ENCODE results near the gene FUT9. TPM values are rescaled to one million over a fixed set of nuclear protein-coding genes. Genes with fewer than 3 reads are reported as not detected.
"Not testable (repeated sequence)": the region's sequence is repeated elsewhere in the genome, so short reads cannot be mapped to it uniquely, and the experiment has no call there.

FUT9 gene
- total RNA-seq, 2 experiments from 2014 or later: not detected

DNA sequence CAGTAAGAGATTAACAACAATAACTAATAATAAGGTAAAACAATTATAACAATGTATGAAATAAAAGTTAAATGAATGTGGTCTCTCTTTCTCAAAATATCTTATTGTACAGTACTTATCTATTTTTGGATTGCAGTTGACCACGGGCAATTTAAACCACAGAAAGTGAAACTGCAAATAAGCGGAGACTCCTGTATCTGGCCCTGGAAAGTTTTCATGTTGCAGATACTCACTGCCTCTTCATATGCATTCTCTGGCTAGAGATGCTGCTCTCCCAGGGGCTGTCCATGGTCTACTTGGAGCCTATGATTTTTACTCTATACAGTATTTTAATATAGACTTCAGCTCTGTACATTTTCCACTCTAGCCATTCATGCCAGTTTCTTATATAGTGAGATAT lies 230.8 kb downstream of the FUT9 start:
- no peaks in the 10 kb centered on the region for H3K36me3 Mint-ChIP-seq (ENCODE audit: low read depth)
- no peak overlapping the region for H3K4me3 Mint-ChIP-seq
- no peaks in the 10 kb centered on the region for H3K9me3 Mint-ChIP-seq
- ATAC-seq (ENCODE audit: poor library complexity) (no peak), DNase-seq (no peak)
- no peak for TF ChIP-seq CTCF (IDR thresholded peaks at IDR 0.05)
- H3K27me3 Mint-ChIP-seq: no peaks in the 10 kb centered on the region
- H3K27ac Mint-ChIP-seq: no peak overlapping the region
- Histone ChIP-seq H3K4me1 (ENCODE audit: insufficient read depth, low read length) (no peaks in the 10 kb centered on the region), H3K27me3 (ENCODE audit: control insufficient read depth in 1 of 2, insufficient read depth in 2 of 2, low read length in 2 of 2) (no peaks in the 10 kb centered on the region), H3K27ac (ENCODE audit: low read depth in 1 of 2, low read length in 2 of 2) (no peak overlapping the region), H3K36me3 (ENCODE audit: insufficient read depth, low read length) (no peaks in the 10 kb centered on the region), H3K9me3 (ENCODE audit: control insufficient read depth in 1 of 2, insufficient read depth in 1 of 2, low read length in 2 of 2) (no peaks in the 10 kb centered on the region), H3K4me3 (ENCODE audit: low read length) (no peak overlapping the region)
- intact Hi-C loops (cut with DNase I, micrococcal nuclease): no loop called here
- POLR2A ChIA-PET: no interaction called here
- CTCF ChIA-PET: no interaction called here
- H3K4me1 Mint-ChIP-seq (ENCODE audit: low read depth): no peaks in the 10 kb centered on the region

DNA sequence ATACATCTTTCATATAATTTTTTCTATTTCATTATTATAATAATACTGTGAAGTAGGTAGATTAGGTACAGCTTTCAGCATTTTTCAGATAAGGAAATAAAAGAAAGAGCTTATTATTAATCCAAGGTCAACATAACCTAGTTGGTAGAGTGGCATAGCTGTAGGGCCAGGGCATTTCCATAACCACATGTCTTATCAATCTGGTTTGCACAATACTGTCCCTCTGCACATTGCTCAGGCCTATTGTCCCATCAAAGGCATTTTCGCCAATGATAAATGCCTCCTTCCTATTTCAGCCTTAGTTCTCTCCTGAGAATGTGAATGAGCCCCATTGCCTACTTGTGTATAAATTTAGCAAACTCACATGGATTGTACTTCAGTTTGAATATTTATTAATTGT lies 234.0 kb downstream of the FUT9 start:
- no peak for ATAC-seq (ENCODE audit: poor library complexity)
- Histone ChIP-seq H3K4me1 (ENCODE audit: insufficient read depth, low read length) (no peaks in the 10 kb centered on the region), H3K36me3 (ENCODE audit: insufficient read depth, low read length) (no peaks in the 10 kb centered on the region), H3K27me3 (ENCODE audit: control insufficient read depth in 1 of 2, insufficient read depth in 2 of 2, low read length in 2 of 2) (no peaks in the 10 kb centered on the region), H3K4me3 (ENCODE audit: low read length) (no peak overlapping the region), H3K9me3 (ENCODE audit: control insufficient read depth in 1 of 2, insufficient read depth in 1 of 2, low read length in 2 of 2) (no peaks in the 10 kb centered on the region), H3K27ac (ENCODE audit: low read depth in 1 of 2, low read length in 2 of 2) (no peak overlapping the region)
- ChIA-PET POLR2A (no interaction called here), CTCF (no interaction called here)
- intact Hi-C loops (cut with DNase I, micrococcal nuclease): no loop called here
- Mint-ChIP-seq H3K9me3 (no peaks in the 10 kb centered on the region), H3K36me3 (ENCODE audit: low read depth) (no peaks in the 10 kb centered on the region), H3K27ac (no peak overlapping the region), H3K4me3 (no peak overlapping the region), H3K27me3 (no peaks in the 10 kb centered on the region), H3K4me1 (ENCODE audit: low read depth) (no peaks in the 10 kb centered on the region)
- DNase-seq: no peak
- no peak for TF ChIP-seq CTCF (IDR thresholded peaks at IDR 0.05)

GRCh38 chr6:96257751-96258150 lies 242.0 kb downstream of the FUT9 start:
- H3K9me3 ChIP-seq (ENCODE audit: control insufficient read depth in 1 of 2, insufficient read depth in 1 of 2, low read length in 2 of 2): peaks cover 0 to 4% of the 10 kb centered on the region in 2 experiments
- H3K36me3 ChIP-seq (ENCODE audit: insufficient read depth, low read length): no peaks in the 10 kb centered on the region
- Mint-ChIP-seq H3K36me3 (ENCODE audit: low read depth) (no peaks in the 10 kb centered on the region), H3K4me1 (ENCODE audit: low read depth) (no peaks in the 10 kb centered on the region), H3K4me3 (no peak overlapping the region), H3K9me3 (no peaks in the 10 kb centered on the region), H3K27ac (no peak overlapping the region), H3K27me3 (no peaks in the 10 kb centered on the region)
- H3K4me3 ChIP-seq (ENCODE audit: low read length): no peak overlapping the region
- no peaks in the 10 kb centered on the region for H3K27me3 ChIP-seq (ENCODE audit: control insufficient read depth in 1 of 2, insufficient read depth in 2 of 2, low read length in 2 of 2)
- ChIA-PET CTCF (no interaction called here), POLR2A (no interaction called here)
- intact Hi-C loops (cut with DNase I, micrococcal nuclease): no loop called here
- no peak for ATAC-seq (ENCODE audit: poor library complexity)
- no peak for TF ChIP-seq CTCF (IDR thresholded peaks at IDR 0.05)
- DNase-seq: no peak
- H3K27ac ChIP-seq (ENCODE audit: low read depth in 1 of 2, low read length in 2 of 2): no peak overlapping the region
- H3K4me1 ChIP-seq (ENCODE audit: insufficient read depth, low read length): no peaks in the 10 kb centered on the region

- H3K4me3 Mint-ChIP-seq; intact Hi-C loops (cut with DNase I, micrococcal nuclease); H3K27ac ChIP-seq (ENCODE audit: low read depth in 1 of 2, low read length in 2 of 2); H3K27ac Mint-ChIP-seq; H3K36me3 ChIP-seq (ENCODE audit: insufficient read depth, low read length); H3K9me3 Mint-ChIP-seq; H3K4me3 ChIP-seq (ENCODE audit: low read length); ATAC-seq (ENCODE audit: poor library complexity); H3K9me3 ChIP-seq (ENCODE audit: control insufficient read depth in 1 of 2, insufficient read depth in 1 of 2, low read length in 2 of 2); CTCF ChIA-PET; H3K27me3 Mint-ChIP-seq; POLR2A ChIA-PET; H3K36me3 Mint-ChIP-seq (ENCODE audit: low read depth); H3K4me1 Mint-ChIP-seq (ENCODE audit: low read depth); DNase-seq; H3K27me3 ChIP-seq (ENCODE audit: control insufficient read depth in 1 of 2, insufficient read depth in 2 of 2, low read length in 2 of 2); H3K4me1 ChIP-seq (ENCODE audit: insufficient read depth, low read length): not testable (repeated sequence)
Observed at GRCh38 chr6:96260787-96261430, 245.1 kb downstream of the FUT9 start.
